Naive B cell (primary cell): ENCODE measurements around the gene EAF1. TPM values are rescaled to one million over a fixed set of nuclear protein-coding genes. Genes with fewer than 3 reads are reported as not detected.
"Not testable (repeated sequence)": the region's sequence is repeated elsewhere in the genome, so short reads cannot be mapped to it uniquely, and the experiment has no call there.

Experiments
- ATAC-seq, 2 donors: fragments of 150-1000 bp; cut with Tn5 transposase; 2 replicates each; pipeline ENCODE4 v1.10.0; 2021; ENCODE audit warnings: low read depth in 2 of 2, mild to moderate bottlenecking in 2 of 2, moderate library complexity in 2 of 2
- DNase-seq: peaks from one replicate; pipeline ENCODE4 v3.0.0; 2022
- H3K27ac Mint-ChIP-seq, 6 donors: one replicate each; pipeline ENCODE4 v1.8.0; 2020 to 2022; ENCODE audit warnings: mild to moderate bottlenecking in 6 of 6, mixed read lengths in 6 of 6, moderate library complexity in 5 of 6, inconsistent platforms in 2 of 6
- H3K27me3 Mint-ChIP-seq, 3 donors: one replicate each; pipeline ENCODE4 v1.8.0; 2021 to 2022; ENCODE audit warnings: mixed read lengths in 3 of 3, mild to moderate bottlenecking in 1 of 3
- H3K36me3 Mint-ChIP-seq, 2 donors: one replicate each; pipeline ENCODE4 v1.8.0; 2020 to 2022; ENCODE audit warnings: mixed read lengths in 2 of 2, inconsistent platforms in 1 of 2, mild to moderate bottlenecking in 1 of 2
- H3K4me1 Mint-ChIP-seq, 3 donors: one replicate each; pipeline ENCODE4 v1.8.0; 2020 to 2022; ENCODE audit warnings: mixed read lengths in 3 of 3, inconsistent platforms in 1 of 3, mild to moderate bottlenecking in 1 of 3, moderate library complexity in 1 of 3
- H3K4me3 Mint-ChIP-seq, 8 donors: one replicate each; pipeline ENCODE4 v1.8.0; 2020 to 2022; ENCODE audit warnings: mild to moderate bottlenecking in 8 of 8, mixed read lengths in 8 of 8, moderate library complexity in 8 of 8, inconsistent platforms in 2 of 8
- H3K9me3 Mint-ChIP-seq, 7 donors: one replicate each; pipeline ENCODE4 v1.8.0; 2020 to 2022; ENCODE audit warnings: mixed read lengths in 7 of 7, mild to moderate bottlenecking in 5 of 7, inconsistent platforms in 2 of 7, moderate library complexity in 1 of 7
- polyA plus RNA-seq, 6 donors: library from polyadenylated mRNA; unstranded; fragments of 300-500 nt; fragmentation: Illumina TruSeq; gene quantifications; one replicate each; pipeline ENCODE4 v1.2.3, GENCODE V29; 2021; ENCODE audit warnings: low read depth in 6 of 6

EAF1 gene
- polyA plus RNA-seq, 6 donors from 2014 or later = 3.8 to 9.4 (median 6.8) TPM

DNA sequence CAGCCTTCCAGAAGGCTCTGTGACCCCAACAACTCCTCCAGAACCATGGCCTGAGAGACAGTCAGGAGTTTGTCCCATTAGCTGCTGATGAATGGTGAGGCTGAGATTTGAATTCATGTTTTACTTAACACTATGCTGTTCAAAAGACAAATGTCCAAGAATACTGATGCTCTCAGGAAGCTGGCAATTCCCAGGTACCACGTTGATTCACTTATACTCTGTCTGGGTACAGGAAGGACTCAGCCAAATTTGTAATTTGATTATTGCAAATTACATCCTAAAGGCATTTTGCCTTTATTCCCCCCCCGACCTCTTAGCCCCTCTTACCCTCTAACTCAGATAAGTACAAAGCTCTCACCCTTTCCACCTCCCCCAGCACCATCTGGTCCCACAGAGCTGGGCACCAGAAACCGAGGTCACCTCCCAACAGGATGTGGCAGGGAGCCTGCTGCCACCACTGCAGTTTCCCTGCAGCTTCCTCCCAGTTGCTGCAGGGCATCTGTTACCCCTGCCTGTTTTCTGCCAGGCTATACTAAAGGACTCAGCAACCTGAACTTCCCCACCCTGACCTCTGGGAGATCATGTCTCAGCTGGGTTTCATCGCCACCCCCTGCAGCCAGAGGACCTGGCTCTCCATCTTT, 33.6 kb downstream of the EAF1 start:
- no peak overlapping the region for H3K4me3 Mint-ChIP-seq
- H3K4me1 Mint-ChIP-seq = peaks cover 0 to 5% (median 3%) of the 10 kb centered on the region in 3 donors
- H3K36me3 Mint-ChIP-seq = no peaks in the 10 kb centered on the region
- no peaks in the 10 kb centered on the region for H3K27me3 Mint-ChIP-seq
- peak overlapping the region in 2 of 6 donors; percentile 29 to 89 for H3K27ac Mint-ChIP-seq
- ATAC-seq (no peak), DNase-seq (no peak)
- peaks cover 0 to 5% (median 0%) of the 10 kb centered on the region in 7 donors for H3K9me3 Mint-ChIP-seq

DNA sequence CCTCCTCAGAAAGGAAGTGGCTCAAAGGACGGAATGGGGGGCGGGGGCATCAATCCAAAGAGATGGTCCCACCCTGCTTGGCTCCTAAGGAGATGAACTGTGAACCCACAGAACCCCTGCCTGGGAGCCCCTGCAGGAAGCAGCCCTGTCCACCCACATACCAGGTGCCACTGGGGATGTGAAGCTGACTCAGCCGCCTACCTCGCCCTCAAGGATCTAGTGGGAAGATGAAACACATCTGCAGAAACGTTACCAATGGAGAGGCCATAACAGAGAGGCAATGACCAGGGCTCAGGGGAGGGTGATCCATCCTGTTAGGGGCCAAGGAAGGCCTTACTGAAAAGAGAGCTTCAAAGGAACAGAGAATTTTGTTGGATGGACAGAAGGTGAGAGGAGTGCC, 35.1 kb downstream of the EAF1 start:
- Mint-ChIP-seq H3K4me3 (no peak overlapping the region), H3K36me3 (no peaks in the 10 kb centered on the region), H3K4me1 (peaks cover 0 to 5% (median 3%) of the 10 kb centered on the region in 3 donors), H3K27ac (no peak overlapping the region), H3K27me3 (no peaks in the 10 kb centered on the region), H3K9me3 (peaks cover 0 to 5% (median 0%) of the 10 kb centered on the region in 7 donors)
- ATAC-seq (no peak), DNase-seq (no peak)

DNA sequence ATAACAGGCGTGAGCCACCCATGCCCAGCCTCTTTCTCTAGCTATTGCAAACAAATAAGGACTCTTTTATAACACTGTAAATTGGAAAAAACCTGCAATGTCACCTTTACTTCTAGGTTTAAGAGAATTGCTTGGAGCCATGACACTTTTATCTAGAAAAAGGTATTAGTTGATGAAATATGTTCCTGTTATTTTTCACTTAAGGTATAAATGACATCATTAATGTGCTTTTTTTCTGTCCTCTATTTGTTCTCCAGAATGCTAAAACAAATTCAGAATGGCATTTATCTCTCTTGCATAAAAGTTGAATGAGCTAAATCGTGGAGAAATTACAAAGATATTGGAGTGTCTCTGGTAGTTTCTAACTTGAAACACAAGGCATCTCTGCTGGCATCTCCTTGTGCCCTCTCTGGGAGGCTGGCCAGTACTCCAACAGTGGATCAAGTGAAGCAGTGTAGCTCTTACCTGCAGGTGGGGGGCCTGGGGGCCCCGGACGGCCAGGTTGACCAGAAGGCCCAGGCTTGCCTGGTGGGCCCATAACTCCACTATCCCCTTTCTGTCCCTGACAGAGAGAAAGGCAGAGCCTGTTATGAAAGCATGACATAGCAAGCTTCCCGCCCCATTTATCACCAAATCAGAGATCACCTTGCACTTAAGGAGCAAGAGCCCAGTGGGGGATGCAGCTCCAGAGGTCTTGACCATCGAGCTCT, 38.6 kb downstream of the EAF1 start:
- ATAC-seq = no peak
- peak overlapping the region in 1 of 6 donors; percentile 6 for H3K27ac Mint-ChIP-seq
- no peaks in the 10 kb centered on the region for H3K36me3 Mint-ChIP-seq
- peaks cover 0 to 5% (median 3%) of the 10 kb centered on the region in 3 donors for H3K4me1 Mint-ChIP-seq
- no peak for DNase-seq
- H3K27me3 Mint-ChIP-seq = no peaks in the 10 kb centered on the region
- no peak overlapping the region for H3K4me3 Mint-ChIP-seq
- H3K9me3 Mint-ChIP-seq = no peaks in the 10 kb centered on the region

DNA sequence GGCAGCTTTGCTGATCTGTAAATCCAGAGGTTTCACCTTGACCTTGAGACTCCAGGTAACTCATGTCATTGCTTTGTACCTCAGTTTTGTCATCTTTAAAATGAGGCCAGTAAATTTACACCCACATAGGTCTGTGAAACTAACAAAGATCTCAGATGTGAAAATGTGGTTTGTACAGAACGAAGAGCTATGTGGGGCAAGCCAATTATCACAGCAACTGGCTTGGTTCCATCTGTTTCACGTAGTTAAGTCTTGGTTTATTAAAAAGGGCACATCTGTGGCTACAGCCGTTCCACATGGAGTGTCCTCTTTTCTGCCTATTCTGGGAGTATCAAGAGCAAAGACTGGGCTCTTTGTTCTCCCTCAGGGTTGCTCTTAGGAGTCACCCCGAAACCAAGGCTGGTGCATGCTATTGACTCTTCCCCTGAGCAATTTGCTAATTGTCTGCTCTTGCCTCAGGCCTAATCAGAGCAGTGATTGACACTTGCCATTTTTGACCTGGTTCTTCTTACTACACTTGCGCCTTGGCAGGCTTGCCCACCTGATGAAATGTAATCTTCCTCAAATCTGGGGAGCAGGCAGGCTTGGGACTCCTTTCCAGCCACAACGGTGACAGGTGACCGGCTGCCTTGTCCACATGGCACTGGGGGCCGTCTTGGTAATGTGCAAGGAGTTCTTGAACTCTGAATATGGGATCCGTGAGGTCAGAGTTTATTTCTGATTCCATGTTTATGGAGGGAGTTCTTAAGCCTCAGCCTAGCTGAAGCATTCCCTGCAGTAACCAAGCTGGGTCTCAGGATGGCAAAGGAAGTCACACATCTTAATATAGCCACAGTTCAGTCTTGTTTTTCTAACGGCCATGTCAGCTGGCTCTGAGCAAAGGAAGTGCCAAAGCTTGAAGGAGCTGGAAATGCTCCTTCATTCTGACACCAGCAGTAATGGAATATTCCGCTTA, 40.1 kb downstream of the EAF1 start:
- DNase-seq = no peak
- H3K4me1 Mint-ChIP-seq = no peaks in the 10 kb centered on the region
- ATAC-seq = no peak

DNA sequence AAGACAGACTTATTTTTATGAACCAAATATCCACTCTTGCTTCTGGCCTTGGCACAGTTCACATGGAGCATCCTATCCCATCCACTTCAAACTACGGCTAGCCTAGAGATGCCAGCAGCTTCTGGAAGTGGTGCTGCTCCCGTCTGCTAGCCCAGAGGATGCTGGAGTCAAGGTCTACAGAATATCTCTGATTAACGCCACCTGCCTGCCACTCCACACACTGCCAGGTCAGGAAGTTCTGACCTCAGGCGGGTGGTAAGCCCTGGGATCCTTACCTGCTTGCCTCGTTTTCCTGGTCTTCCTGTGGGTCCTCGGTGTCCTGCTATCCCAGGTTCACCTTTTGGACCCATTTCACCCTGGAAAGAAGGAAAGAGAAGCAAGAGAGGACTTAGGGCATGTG, 42.9 kb downstream of the EAF1 start:
- Mint-ChIP-seq H3K27me3 (no peaks in the 10 kb centered on the region), H3K9me3 (no peaks in the 10 kb centered on the region), H3K36me3 (no peaks in the 10 kb centered on the region), H3K4me3 (no peak overlapping the region), H3K27ac (no peak overlapping the region), H3K4me1 (no peaks in the 10 kb centered on the region)
- DNase-seq (no peak), ATAC-seq (no peak)

More for the DNA sequence above, 40.1 kb downstream of the EAF1 start:
- Mint-ChIP-seq H3K9me3 (no peaks in the 10 kb centered on the region), H3K27me3 (no peaks in the 10 kb centered on the region), H3K36me3 (no peaks in the 10 kb centered on the region), H3K27ac (peak overlapping the region in 1 of 6 donors; percentile 17), H3K4me3 (no peak overlapping the region)

DNA sequence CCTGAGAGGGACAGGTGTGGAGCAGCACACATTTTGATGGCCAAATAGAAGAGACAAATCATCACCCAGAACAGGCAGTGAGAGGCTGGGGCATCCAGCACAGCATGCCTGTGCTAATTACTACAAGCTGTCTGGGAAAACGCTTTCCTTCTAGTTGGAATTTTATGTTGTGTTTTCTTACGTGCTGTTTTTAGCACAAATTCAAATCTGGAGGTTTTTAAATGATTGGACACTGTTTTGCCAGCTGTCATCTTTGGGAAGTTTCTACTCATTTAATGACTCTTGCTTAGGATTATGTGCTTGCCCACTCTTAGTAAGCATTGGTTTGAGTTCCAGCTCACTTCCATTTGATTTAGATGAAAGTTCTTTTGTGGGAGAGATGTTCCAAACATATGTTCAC, 43.5 kb downstream of the EAF1 start:
- no peak overlapping the region for H3K27ac Mint-ChIP-seq

DNA sequence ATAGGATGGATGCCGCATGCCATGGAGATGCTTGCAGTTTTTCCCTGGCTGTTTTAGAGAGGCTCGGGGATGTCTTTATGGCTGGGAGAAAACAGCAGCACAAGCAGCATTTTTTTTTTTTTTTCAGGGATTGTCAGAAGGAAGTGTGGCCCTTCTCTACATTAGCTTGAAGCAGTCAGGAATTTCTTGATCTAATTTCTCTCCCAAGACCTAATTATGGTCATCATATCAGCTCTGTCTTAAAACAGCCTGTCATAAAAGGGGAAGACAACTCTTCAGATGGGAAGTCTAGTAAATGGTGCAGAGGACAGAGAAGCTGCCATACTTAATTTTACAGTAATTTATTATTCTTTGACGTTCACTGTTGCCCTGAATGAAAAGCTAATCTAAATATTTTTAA, 44.5 kb downstream of the EAF1 start:
- H3K4me1 Mint-ChIP-seq = no peaks in the 10 kb centered on the region
- DNase-seq (no peak), ATAC-seq (no peak)
- no peaks in the 10 kb centered on the region for H3K36me3 Mint-ChIP-seq
- no peaks in the 10 kb centered on the region for H3K27me3 Mint-ChIP-seq
- peak overlapping the region in 1 of 8 donors; percentile 61 for H3K4me3 Mint-ChIP-seq
- H3K27ac Mint-ChIP-seq = no peak overlapping the region
- H3K9me3 Mint-ChIP-seq = no peaks in the 10 kb centered on the region

More for the DNA sequence above, 43.5 kb downstream of the EAF1 start:
- DNase-seq (no peak), ATAC-seq (no peak)
- Mint-ChIP-seq H3K4me3 (no peak overlapping the region), H3K4me1 (no peaks in the 10 kb centered on the region), H3K9me3 (no peaks in the 10 kb centered on the region), H3K36me3 (no peaks in the 10 kb centered on the region), H3K27me3 (no peaks in the 10 kb centered on the region)

DNA sequence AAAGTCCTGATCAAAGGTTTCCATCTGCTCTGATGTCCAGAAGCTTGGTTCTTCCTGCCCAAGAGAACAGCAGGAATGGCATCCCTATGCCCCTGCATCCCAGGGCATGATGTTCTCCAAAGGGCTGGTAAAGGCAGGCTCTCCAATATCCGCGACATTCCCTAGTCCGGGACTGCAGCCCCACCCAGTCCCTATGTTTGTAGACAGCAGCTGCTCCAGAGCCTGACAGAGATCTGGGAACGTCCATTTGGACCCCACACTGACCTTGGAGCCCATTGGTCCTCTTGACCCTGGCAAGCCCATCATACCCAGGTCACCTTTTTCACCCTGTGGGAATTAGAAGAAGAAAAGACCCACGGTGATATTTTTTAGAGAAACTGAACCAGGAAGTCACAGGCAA, 47.8 kb downstream of the EAF1 start:
- DNase-seq = no peak
- Mint-ChIP-seq H3K4me1 (no peaks in the 10 kb centered on the region), H3K4me3 (no peak overlapping the region), H3K36me3 (no peaks in the 10 kb centered on the region), H3K27ac (no peak overlapping the region), H3K27me3 (no peaks in the 10 kb centered on the region), H3K9me3 (no peaks in the 10 kb centered on the region)
- ATAC-seq = no peak

DNA sequence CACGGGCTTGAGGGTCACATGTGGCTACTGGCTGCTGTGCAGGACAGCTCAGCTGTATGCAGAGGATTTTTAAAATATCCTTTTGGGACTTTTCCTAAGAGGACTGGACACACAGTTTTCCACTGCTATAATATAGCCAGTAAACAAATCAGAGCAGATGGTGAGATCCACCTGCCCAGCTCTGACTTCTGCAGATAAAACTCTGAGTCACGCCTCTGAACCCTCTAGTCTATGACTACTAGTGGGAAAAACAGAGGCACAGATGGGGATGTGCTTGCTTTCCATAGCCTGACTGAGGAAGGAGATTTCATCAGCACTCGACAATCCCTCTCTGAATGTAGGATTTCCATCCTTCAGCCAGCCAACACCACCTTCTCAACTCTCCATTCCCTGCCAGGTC, 49.0 kb downstream of the EAF1 start:
- no peak overlapping the region for H3K4me3 Mint-ChIP-seq
- H3K36me3 Mint-ChIP-seq = no peaks in the 10 kb centered on the region
- H3K27ac Mint-ChIP-seq = no peak overlapping the region
- H3K4me1 Mint-ChIP-seq = no peaks in the 10 kb centered on the region
- ATAC-seq (no peak), DNase-seq (no peak)
- H3K9me3 Mint-ChIP-seq = no peaks in the 10 kb centered on the region
- H3K27me3 Mint-ChIP-seq = no peaks in the 10 kb centered on the region

DNA sequence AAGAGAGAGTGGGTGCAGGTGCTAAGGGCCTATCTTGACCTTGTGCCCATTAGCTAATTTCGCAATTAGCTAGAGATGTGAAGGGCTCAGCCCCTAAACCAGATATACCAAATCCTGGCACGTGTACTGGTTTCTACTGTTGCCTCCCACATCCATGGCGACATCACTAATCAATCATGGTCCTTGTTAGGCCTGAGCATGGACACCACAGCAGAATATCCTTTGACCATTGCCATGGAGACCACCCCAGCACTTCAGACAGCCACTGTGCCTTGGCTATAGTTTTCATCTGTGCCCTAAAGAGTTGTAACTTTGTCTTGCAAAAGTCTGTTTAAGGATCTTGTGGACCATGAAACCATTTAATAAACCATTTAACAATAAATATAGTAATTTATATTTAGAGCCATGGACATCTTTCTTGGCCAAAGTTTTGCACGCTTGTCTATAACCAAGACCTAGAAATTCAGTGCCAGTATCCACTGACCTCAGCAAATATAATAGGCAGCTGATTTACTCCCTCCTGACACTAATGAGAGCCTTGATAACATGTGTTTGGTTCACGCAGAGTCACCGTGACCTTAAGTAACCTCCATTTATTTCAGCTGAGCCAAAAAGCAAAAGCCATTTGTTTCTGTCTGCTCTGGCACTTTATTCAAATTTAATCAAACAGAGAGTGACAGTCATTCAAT, 50.7 kb downstream of the EAF1 start:
- no peak overlapping the region for H3K4me3 Mint-ChIP-seq
- no peak for DNase-seq
- H3K4me1 Mint-ChIP-seq = no peaks in the 10 kb centered on the region
- no peaks in the 10 kb centered on the region for H3K9me3 Mint-ChIP-seq
- H3K27me3 Mint-ChIP-seq = no peaks in the 10 kb centered on the region
- H3K27ac Mint-ChIP-seq = no peak overlapping the region
- H3K36me3 Mint-ChIP-seq = no peaks in the 10 kb centered on the region
- no peak for ATAC-seq

DNA sequence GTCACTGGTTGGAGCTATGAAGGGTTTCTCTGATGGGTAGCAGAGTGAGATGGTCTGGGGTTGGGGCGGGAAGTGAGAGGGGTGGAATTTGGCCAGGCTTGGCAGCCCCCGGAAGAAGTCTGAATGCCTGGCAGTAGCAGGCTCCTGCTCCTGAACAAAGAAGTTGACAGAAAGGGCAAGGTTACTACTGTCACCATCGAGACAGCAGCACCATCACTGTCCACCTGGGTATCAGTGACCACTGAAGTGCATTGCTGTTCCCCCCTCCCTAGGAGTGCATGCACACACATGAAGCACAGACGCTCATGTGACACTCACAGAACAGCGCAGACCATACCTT, 51.2 kb downstream of the EAF1 start:
- Mint-ChIP-seq H3K4me1 (no peaks in the 10 kb centered on the region), H3K27ac (no peak overlapping the region)

DNA sequence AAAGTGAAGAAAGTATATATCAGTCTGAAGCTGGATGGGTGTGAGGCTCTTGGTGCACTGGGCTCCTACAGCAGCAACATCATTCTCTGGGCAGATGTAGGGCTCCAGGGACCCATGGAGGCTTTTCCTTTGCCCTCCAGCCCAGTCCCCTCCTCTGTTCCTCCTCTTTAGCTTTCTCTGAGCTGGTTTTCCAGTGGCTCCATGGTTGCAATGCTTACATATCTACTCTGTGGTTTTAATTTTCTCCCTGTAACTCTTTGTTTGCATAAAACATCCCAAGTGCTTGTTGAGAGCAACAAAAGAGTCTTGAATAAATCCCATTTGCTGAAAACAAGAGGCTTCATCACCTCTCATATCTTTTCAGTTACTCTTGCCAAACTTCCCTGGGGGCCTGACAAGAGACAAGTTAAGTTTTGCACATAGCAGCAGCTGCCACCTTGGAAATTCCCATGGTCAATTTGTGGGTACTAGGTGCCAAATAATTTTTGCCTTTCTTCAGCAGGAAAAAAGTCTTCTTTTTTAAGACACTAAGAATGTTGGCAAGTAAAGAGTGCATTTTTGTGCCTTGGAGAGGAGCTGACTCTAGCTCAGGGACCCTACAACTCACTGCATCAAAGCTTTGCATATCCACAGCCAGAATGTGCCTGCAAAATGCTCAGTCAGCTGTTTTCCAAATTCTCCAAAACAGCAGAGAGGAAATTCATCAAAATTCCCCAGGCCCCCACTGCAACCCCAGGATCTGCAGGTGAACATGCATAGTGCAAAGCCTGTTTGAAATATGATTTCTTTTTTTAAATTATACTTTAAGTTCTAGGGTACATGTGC, 52.2 kb downstream of the EAF1 start:
- DNase-seq (no peak), ATAC-seq (no peak)
- peaks cover 0 to 2% (median 0%) of the 10 kb centered on the region in 7 donors for H3K9me3 Mint-ChIP-seq
- H3K4me1 Mint-ChIP-seq = no peaks in the 10 kb centered on the region
- no peaks in the 10 kb centered on the region for H3K27me3 Mint-ChIP-seq
- no peaks in the 10 kb centered on the region for H3K36me3 Mint-ChIP-seq
- no peak overlapping the region for H3K4me3 Mint-ChIP-seq
- H3K27ac Mint-ChIP-seq = no peak overlapping the region

More for the DNA sequence above, 51.2 kb downstream of the EAF1 start:
- Mint-ChIP-seq H3K36me3 (no peaks in the 10 kb centered on the region), H3K4me3 (no peak overlapping the region), H3K9me3 (no peaks in the 10 kb centered on the region), H3K27me3 (no peaks in the 10 kb centered on the region)
- ATAC-seq (no peak), DNase-seq (no peak)

DNA sequence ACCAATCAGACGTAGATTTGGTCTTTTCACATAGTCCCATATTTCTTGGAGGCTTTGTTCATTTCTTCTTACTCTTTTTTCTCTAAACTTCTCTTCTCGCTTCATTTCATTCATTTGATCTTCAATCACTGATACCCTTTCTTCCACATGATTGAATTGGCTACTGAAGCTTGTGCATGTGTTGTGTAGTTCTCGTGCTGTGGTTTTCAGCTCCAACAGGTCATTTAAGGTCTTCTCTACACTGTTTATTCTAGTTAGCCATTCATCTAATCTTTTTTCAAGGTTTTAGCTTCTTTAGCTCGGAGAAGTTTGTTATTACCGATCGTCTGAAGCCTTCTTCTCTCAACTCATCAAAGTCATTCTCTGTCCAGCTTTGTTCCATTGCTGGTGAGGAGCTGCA, 57.2 kb downstream of the EAF1 start:
- ATAC-seq, H3K27me3 Mint-ChIP-seq, H3K27ac Mint-ChIP-seq, DNase-seq, H3K9me3 Mint-ChIP-seq, H3K4me3 Mint-ChIP-seq, H3K4me1 Mint-ChIP-seq: not testable (repeated sequence)
- H3K36me3 Mint-ChIP-seq = peaks cover 0 to 16% of the 10 kb centered on the region in 2 donors
